GM18508 (cell line): Measurements from ENCODE around the gene CCDC182.

ENCODE experiments used
- ATAC-seq: cut with Tn5 transposase; IDR thresholded peaks from one replicate; pipeline ENCODE4 v1.9.1; 2021; ENCODE audit warnings: moderate number of reproducible peaks; ENCODE audit not compliant: insufficient read depth, unreplicated experiment

Gene CCDC182

DNA sequence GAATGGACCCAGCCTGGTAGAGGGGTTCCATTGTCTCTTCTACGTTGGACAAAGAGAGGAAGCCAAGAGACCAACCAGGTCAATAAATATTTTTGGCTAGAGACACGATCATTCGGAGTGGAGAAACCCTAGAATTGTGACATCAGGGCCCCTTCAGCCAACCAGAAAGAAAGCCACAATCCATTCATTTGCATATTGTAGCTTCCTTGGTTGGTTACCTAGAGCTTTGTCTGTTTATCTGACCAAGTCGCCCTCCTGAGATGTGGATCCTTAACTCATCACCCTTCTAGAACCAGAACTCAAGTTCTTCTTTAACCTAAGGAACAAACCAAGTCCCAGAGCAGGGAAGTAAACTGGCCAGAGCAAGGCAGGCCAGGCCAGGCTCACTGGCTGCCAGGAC lies at the start of gene CCDC182:
Gene CCDC182, minus strand, starts transcription at position 58 of the 400 bp plus-strand sequence. Its CDS starts 27 bp downstream, at position 31.
- no peak for ATAC-seq

DNA sequence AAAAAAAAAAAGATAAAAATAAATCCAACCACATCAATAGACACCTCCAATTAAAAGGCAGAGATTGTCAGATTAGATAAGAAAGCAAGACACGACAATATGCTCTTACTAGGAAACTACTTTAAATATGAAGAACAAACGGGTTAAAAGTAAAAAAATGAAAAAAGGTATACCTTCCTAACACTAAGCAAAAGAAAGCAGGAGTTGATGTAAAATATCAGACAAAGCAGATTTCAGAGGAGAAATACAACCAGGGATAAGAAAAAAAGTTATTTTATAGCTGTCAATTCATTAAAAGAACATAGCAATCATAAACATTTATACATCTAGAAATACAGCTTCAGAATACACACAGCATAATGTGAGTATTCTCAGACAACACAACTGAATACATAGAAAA lies 49.7 kb upstream of the CCDC182 start:
- ATAC-seq = no peak

DNA sequence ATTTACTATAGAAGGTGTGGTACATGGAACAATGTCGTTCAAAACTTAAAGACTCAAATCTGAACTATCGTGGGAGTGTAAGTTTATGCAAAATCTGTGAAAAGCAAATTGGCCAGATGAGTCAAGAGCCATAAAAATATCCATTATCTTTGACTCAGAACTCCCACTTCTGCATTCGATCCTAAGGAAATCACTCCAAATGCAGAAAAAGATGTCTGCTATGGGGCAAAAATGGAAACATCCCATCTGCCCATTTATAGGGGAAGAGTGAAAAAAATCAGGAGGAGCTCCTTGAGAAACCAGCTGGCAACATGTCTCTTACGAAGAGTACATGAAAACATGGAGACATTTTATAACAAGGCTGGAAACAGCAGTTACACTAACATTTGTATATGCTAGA lies 43.6 kb upstream of the CCDC182 start:
- ATAC-seq = no peak

DNA sequence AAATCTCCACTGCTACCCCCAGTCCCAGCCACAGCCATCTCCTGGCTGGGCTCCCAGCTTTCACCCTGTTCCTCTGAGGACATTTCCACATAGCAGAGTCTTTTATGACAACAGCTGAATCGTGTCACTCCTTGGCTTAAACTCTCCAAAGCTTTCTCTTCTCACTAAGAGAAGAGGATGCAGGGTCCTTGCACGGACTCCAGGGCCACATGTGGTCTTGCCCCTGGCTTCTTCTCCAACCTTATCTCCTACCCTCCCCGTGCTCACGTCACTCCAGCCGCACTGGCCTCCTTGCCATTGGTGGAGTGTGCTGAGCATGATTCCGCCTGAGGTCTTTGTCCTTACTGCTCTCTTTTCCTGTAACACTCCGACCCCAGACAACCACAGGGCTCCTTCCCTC lies 39.9 kb upstream of the CCDC182 start:
- no peak for ATAC-seq

DNA sequence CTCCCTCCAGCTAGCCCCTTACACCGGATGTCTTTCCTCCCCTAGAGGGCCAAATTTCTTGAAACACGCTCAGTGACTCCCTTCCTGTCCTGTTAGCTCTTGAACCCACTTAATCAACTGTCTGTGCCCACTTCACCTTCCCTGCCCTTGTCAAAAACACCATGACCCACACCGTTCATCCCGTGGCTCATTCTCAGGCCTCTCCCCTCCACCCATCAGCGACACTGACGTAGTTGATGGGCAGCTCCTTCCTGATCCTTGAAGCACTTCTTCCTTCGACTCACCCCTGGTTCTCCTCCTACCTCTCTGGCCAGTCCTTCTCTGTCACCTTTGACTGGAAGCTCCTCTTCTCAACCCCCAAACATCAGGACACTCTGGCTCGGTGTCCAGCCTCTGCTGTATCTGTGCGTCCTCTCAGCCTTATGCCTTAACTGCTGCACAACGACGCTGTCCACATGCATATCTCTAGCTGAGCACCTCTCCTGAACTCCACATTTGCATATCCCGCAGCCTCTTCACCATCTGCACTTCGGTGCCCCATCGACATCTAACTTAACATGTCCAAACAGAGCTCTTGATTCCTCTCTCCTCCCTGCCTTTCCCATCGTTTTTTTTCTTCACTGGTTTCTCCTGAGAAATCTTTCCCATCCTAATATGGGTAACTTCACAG lies 39.3 kb upstream of the CCDC182 start:
- no peak for ATAC-seq

DNA sequence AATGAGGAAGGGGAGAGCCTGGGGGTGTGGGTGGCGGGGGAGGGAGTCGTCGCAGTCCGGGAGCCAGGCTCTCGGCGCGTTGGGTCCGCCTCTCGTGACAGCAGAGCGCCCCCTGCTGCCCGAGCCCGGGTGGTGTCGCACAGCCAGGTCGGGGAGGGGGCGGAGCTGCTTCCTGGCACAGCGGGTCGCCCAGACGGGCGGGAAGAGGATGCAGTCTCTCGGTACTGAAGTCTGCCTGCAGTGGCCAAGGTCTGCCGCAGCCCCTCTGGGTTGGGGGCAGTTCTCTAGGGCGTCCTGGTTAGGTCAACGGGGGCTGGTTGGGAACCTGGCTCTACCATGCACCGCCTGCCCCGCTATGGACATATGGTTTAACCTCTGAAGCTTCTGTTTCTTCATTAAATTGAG lies 38.2 kb upstream of the CCDC182 start:
- no peak for ATAC-seq

DNA sequence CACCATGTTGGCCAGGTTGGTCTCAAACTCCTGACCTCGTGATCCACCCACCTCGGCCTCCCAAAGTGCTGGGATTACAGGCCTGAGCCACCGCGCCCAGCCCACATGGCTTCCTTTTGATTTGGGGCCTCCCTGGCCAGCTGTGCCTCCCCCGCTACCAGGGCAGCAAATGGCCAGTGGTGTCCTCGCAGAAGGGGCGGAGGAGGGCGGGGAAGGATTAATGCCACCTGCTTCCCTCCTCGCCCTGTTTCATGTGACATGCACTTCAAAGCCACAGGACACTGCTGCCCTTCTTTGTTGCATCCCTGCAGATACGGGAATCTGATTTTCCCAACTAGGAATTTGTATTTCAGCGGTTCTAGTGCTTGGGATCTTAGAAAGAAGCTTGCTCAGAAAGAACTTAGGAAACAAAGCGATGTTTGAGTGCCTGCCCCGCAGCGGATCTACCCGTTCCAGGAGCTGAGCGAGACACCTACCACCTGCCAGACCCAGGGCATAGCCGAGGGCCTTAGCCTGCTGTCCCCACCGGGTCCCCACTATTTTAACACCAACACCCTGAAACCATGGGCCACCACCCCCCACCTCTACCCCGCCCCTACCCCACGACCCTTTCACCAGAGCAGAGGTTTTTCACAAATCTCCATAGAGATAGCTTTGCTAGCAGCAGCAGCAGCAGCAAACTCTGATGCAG lies 37.7 kb upstream of the CCDC182 start:
- ATAC-seq = no peak

DNA sequence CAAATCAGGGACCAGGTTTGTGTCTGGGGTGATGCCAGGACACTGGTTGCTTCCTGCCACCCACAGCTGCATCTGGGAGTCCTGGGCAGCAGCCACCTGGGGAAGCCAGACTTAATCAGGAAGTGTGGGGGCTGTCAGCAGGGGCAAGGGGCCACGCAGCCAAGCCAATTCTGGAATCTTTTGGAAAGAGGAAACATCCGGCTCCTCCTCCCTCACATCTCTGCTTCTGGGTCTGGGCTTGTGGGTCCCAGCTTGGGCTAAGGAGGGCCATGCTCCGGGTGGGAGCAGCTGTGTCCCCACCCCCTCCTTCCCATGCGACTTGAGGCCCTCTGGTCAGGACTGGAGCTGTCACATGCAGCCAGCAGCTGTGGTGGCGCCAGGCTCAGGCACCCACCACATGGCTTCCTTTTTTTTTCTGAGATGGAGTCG lies 37.0 kb upstream of the CCDC182 start:
- ATAC-seq = no peak

DNA sequence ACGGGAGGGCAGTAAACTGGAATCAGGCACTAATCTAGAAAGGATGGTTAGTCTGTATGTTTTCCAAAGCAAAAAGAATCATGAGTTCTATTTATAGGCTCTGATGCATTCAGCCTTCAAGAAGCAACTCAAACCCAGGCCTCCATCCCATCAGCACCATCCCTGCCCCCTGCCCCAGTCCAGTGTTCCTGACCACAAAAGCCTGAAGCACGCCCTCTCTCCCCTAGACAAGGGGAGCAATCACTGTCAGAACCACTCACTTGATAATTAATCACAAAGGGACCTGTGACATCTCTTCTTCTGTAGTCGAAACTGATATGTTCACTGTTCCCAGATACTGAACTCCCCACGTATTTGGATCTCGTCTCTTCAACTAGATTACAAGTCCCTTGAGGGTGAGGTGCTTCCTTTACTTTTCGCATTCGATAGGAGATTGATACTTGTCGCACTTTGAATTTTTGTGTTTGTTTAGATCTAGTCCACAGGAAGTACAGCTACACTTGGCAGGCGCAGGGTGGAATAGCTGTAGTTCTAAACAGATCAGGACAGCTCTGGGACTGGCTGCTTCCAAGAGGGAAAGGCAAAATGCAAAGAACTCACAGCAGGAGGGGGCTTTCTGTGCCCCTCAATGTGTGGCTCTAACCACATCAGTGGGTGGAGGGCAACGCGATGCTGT lies 36.4 kb upstream of the CCDC182 start:
- ATAC-seq = no peak

DNA sequence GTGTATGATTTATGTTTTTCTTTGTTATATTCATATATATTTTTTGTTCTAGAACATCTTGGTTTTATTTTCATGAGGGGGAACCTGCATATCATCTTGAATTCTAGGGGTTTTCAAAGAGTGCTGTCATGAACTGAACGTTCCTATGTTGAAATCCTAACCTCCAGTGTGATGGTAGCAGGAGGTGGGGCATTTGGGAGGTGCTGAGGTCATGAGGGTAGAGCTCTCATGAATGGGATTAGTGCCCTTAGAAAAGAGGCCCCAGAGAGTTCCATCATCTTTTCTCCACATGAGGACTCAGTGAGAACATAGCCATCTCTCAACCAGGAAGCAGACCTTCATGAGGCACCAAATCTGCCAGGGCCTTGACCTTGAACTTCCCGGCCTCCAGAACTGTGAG lies 34.6 kb upstream of the CCDC182 start:
- no peak for ATAC-seq

DNA sequence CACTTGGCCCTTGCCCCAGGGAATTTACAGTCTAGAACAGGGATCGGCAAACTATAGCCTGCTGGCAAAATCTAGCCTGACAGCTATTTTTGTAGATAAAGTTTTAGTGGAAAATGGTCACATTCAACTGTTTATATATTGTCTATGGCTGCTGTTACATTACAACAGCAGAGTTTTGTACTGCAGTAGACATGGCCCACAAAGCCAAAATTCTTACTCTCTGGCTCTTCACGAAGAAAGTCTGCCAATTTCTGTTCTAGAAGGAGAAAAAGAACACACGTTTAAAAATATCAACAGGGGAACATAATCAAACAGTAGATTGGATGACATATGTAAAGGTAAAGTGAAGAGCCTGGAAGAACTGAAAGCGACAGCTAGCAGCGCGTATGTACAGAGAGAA lies 33.2 kb upstream of the CCDC182 start:
- ATAC-seq = no peak

DNA sequence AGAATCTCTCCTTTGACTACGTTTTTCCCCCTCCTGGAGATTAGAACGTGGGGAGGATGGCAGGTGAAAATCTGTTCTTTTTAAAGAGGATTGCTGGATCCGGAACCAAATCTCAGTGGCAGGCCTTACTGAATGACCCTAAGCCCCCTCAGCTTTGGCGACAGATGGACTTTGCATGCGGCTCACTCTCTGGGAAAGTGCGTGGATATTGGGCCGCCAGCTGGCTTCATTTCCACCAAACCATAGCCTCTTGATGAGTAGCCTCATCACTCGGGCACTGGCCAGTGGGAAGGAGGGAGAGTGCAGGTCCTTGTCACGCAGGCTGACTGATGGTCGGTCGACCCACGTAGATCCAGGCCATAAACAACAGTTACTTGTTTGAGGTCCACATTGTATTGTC lies 31.3 kb upstream of the CCDC182 start:
- ATAC-seq = no peak

DNA sequence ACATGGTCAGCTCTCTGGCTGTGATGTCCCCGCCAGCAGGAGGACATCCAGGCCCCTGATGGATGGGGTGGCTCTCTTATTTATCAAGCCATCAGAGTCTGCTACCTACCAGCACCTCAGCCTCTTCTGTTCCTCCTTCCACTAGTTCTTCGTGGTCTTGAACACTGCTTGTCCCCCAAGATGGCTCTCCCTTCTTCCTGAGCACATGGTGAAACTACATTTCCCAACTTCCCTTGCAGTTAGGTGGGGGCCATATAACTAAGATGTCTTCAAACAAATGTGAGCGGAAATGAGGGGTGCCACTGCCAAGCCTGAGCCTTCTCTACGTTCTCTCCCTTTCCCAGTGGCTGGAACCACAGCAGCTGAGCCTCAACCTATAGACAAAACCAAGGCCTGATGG lies 29.8 kb upstream of the CCDC182 start:
- ATAC-seq = no peak

DNA sequence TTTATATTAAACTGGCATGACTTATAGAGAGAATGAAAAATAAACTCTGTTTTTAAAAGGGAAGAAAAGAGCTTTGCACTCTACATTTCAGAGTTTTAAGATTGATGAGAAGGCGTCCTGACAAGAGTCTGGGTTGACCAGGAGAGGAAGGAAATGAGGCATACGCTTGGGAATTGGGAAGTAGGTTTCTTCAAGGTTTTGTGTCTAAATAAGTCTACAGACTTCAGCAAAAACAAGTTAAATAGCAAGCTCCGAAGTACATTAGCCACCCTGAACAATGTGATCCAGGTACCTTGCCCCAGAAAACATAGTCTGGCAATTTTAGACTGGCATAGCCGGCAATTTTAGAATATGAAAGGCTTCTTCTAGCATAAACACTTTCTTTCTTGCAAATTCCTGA lies 28.5 kb upstream of the CCDC182 start:
- ATAC-seq = no peak

DNA sequence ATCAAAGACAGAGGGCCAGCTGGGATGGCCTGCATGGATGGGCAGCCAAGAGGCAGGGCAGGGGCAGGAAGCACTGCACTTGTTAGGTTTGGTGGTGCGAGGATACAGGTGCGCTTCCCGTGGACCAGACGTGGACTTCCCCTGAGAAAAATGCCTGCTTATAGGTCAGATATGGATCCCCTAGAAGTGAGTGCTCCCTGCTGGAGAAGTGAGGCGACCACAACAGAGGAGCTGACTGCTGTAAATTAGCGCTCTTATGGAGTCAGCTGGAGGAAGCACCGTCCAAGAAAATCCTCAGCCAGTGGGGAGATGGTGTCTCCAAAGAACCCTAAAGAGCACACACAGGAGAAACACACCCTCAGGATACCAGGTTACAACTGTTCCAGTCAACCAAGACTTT lies 27.7 kb upstream of the CCDC182 start:
- ATAC-seq = no peak

DNA sequence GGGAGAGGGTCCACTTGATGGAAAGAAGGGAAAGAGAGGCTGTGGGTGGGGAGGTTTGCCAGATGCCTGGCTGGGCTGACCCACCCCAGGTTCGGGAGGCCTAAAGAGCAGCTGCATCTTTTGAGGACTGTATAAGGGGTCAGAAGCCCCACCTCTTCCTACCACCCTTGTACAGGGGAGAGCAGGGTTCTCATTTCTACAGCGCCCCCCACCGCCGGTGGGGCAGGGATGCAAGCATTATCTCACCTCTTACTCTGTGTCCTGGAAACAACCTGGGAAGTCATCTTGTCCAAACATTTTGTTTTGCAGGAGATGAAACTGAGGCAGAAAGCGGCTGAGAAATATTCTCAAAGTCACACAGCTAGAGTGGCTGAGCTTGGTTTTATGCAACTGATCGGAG lies 22.5 kb upstream of the CCDC182 start:
- ATAC-seq = no peak

DNA sequence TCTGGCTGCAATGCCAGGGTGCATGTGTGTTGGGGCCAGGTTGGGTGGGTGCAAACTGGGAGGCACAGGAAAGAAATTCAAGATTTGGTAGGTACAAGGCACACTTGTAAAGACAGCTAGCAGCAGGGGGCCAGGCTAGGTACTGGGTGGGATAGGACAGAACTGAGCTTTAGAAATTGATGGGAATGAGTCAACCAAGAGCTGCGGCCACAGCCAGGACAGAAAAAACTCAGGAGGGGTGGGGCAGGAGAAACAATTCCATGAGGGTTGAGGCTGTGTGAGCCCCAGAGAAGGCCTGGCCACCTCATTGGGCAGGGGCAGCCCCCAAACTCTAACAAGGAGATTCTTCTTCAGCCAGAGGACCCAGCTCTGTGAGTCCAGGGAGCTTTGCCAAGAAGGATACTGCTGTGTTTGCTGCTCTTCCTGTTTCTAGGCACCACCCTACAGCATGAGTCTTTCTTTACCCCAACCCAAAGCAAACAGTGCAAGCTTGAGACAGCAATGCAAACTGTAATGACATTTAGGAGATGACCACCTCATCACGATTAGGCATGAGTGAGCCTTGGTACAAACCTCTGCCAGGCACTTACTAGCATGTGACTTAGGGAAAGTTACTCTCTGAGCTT lies 21.3 kb upstream of the CCDC182 start:
- ATAC-seq = no peak

DNA sequence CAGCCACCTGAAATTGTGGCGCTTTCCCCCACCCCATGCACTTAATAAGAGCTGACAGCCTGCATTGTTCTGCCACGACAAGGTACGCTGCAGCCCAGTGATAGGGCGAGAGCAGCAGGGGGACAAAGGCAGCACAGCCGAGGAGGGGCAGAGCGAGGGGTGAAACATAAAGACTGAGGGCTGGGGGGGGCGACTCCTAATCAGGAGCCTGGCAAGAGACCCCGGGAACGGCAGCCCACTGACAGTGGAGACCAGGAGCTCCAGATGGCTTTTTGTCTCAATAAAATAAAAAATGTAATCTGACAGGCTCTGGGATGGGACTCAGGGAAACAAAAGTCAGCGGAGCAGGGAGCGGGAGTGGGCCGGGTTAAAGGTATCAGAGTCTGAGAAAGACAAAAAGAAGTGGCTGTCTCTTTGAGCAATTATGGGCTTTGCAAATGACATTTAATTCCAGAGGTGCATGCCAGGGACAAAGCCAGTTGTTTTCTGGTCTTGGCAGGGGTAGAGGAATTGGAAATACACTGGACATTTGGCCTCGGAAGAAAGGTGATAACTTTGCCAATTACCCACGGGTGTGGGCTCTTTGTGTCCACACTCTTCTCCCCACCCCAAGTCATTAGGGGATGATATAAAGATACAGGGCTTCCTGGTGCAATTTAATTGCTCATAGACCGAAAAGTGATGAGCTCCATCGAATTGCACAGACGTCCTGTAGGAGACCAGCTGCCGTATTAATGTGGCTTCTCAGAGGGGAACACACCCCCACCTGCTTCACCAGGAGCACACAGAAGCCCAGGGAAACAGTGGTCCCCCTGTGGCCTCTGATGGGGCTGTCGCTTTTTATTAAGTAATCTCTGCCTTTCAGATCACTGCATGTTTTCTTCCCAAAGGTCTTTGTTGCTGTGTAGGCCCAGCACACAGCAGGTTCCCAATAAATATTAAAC lies 17.6 kb upstream of the CCDC182 start:
- no peak for ATAC-seq

DNA sequence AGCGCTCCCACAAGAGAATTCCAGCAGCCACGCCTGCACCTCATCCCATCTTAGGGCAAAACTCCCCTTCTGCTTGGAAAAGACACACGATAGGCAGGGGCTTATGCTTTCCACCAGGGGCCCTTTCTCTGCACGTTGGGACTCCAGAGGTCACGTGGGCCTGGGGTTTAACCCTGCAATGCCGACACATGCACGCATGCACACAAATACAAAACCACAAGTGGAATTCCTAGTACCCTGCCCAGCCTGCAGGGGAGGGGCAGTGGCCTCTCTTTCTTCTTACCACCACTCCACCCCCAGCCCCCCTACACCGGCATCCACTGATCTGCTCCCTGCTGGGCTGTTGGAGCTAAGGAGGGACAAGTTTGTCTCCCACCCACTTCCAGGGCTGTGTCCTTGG lies 16.8 kb upstream of the CCDC182 start:
- no peak for ATAC-seq

DNA sequence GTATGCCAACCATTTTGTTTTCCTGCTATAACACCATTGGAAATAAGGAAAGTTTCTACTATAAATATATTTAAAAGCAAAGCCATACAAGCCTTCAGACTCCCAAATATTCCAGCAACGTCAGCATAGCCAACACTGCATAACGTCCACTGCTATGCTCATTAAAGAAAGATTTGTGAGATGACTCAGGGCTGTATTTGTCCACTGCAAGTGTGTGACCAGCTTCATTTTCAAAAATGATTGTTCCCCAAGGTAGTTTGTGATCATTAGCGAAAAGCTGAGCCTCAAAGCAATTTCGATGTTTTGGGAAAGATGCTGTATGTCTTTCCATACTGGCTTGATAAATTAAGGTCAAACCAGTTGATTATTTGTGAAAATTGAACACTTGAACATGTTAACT lies 14.9 kb upstream of the CCDC182 start:
- ATAC-seq = no peak
